ENCODE measurements around the gene PKHD1. TPM values are rescaled to one million over a fixed set of nuclear protein-coding genes. Genes with fewer than 3 reads are reported as not detected.

The PKHD1 gene
- total RNA-seq, 1 donor from 2014 or later: 1.6 TPM

- DNase-seq (ENCODE audit: low read depth): no peak
These were observed 77.8 kb downstream of the PKHD1 start for GRCh38 chr6:52009466-52010140.

DNA sequence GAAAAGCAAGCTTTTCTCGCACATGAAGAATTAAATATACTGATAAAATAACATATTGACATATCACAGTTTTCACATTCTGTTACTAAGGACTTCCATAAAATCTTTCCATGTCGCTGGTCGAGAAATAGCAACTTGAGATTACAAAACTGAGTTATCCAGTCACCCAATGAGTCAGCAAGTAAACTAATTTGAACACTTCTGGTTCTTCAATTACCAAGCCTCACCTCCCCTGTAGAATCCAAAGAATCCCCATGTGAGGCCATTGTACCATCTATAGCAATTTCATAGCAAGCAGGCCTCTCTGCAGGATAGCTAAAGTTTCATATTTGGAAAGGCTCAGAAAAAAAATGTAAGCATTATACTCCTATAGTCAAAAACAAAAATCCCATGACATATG, 87.3 kb downstream of the PKHD1 start:
- H3K4me3 ChIP-seq (ENCODE audit: low read depth, low read length): no peak overlapping the region
- TF ChIP-seq, protein P1, sequence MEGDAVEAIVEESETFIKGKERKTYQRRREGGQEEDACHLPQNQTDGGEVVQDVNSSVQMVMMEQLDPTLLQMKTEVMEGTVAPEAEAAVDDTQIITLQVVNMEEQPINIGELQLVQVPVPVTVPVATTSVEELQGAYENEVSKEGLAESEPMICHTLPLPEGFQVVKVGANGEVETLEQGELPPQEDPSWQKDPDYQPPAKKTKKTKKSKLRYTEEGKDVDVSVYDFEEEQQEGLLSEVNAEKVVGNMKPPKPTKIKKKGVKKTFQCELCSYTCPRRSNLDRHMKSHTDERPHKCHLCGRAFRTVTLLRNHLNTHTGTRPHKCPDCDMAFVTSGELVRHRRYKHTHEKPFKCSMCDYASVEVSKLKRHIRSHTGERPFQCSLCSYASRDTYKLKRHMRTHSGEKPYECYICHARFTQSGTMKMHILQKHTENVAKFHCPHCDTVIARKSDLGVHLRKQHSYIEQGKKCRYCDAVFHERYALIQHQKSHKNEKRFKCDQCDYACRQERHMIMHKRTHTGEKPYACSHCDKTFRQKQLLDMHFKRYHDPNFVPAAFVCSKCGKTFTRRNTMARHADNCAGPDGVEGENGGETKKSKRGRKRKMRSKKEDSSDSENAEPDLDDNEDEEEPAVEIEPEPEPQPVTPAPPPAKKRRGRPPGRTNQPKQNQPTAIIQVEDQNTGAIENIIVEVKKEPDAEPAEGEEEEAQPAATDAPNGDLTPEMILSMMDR (IDR thresholded peaks at IDR 0.05; ENCODE audit: insufficient read depth, low read length, poor library complexity, severe bottlenecking): no peak
- H3K36me3 ChIP-seq (ENCODE audit: control insufficient read depth, insufficient read depth, low read length): peaks cover 1% of the 10 kb centered on the region
- no peaks in the 10 kb centered on the region for H3K27me3 ChIP-seq (ENCODE audit: control insufficient read depth, insufficient read depth, low read length)
- DNase-seq (ENCODE audit: low read depth): peak; percentile 28

More at GRCh38 chr6:52009466-52010140, 77.8 kb downstream of the PKHD1 start:
- Histone ChIP-seq H3K36me3 (ENCODE audit: control insufficient read depth, insufficient read depth, low read length) (no peaks in the 10 kb centered on the region), H3K27me3 (ENCODE audit: control insufficient read depth, insufficient read depth, low read length) (no peaks in the 10 kb centered on the region), H3K4me3 (ENCODE audit: low read depth, low read length) (no peak overlapping the region)
- TF ChIP-seq, protein P1 (IDR thresholded peaks at IDR 0.05; ENCODE audit: insufficient read depth, low read length, poor library complexity, severe bottlenecking): no peak

DNA sequence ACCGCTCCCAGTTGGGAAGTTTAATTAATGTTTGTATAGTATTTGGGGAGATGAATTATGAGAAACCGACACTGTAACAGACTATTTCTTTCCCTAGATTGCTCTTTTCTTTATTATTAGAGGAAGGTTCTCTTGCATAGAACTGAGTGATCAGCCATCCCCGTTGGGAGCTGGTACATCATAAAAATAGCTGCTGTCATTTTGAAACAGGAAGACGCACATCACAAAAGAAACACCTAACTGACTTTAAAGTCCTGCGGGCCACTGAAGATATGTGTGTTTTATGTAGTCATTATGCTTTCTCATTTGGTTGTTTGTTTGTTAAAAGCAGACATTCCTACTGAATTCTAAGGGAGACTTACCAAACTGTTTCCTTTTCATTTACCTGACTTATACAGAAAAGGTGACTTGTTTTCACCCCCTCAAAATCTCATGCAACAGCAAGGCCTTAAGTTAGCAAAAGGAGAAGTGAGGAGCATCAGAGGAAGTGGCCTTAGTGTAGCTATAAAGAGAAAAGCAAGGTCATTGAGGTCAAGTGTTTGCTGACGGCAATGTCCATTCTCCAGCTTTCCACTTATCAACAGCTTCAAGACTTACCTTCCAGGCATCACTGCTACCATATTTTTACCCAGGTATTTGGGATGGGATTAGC, 91.0 kb downstream of the PKHD1 start:
- no peak for DNase-seq (ENCODE audit: low read depth)
- H3K27me3 ChIP-seq (ENCODE audit: control insufficient read depth, insufficient read depth, low read length): no peaks in the 10 kb centered on the region
- TF ChIP-seq, protein P1 (IDR thresholded peaks at IDR 0.05; ENCODE audit: insufficient read depth, low read length, poor library complexity, severe bottlenecking): no peak
- H3K4me3 ChIP-seq (ENCODE audit: low read depth, low read length): no peak overlapping the region
- H3K36me3 ChIP-seq (ENCODE audit: control insufficient read depth, insufficient read depth, low read length): peaks cover 1% of the 10 kb centered on the region

DNA sequence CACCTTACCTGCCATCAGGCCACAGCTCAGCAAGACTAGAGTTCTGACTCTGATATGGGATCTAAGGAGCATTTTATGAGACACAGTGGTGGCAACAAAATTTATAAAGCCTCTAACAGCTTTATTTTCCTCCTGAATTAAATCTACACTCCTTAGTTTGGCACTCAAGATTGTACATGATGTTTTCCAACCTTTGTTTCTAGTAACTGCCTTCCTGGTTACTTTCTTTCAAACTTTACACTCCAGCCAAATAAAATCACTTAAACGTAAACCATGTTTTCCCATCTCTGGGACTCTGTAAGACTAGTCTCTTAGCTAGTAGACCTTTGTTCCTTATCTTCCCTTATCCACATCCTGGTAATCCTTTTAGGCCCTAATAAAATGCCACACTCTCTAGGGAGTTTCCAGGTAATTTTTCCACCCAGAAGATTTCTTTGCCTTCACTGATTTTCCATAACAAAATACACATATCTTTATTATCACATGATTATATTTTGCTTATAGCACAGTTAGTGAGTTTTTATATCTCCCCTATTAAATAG, 92.1 kb downstream of the PKHD1 start:
- Histone ChIP-seq H3K4me3 (ENCODE audit: low read depth, low read length) (no peak overlapping the region), H3K27me3 (ENCODE audit: control insufficient read depth, insufficient read depth, low read length) (no peaks in the 10 kb centered on the region), H3K36me3 (ENCODE audit: control insufficient read depth, insufficient read depth, low read length) (peaks cover 1% of the 10 kb centered on the region)
- no peak for DNase-seq (ENCODE audit: low read depth)
- TF ChIP-seq, protein P1 (IDR thresholded peaks at IDR 0.05; ENCODE audit: insufficient read depth, low read length, poor library complexity, severe bottlenecking): no peak

- no peak for DNase-seq (ENCODE audit: low read depth)
- TF ChIP-seq, protein P1 (IDR thresholded peaks at IDR 0.05; ENCODE audit: insufficient read depth, low read length, poor library complexity, severe bottlenecking): no peak
- no peaks in the 10 kb centered on the region for H3K36me3 ChIP-seq (ENCODE audit: control insufficient read depth, insufficient read depth, low read length)
- H3K27me3 ChIP-seq (ENCODE audit: control insufficient read depth, insufficient read depth, low read length): no peaks in the 10 kb centered on the region
- no peak overlapping the region for H3K4me3 ChIP-seq (ENCODE audit: low read depth, low read length)
These were observed 94.5 kb downstream of the PKHD1 start for GRCh38 chr6:51992876-51993275.
